Body of pancreas (tissue), 4 donors: Measurements from ENCODE around the gene TAF11L3. TPM values are rescaled to one million over a fixed set of nuclear protein-coding genes. Genes with fewer than 3 reads are reported as not detected.
"Not testable (repeated sequence)": the region's sequence is repeated elsewhere in the genome, so short reads cannot be mapped to it uniquely, and the experiment has no call there.

Experiments used
- ATAC-seq: fragments of 150-250 bp; one replicate; pipeline ENCODE4 v1.9.1; 2016
- DNase-seq, 4 donors: peaks; one replicate each; pipeline ENCODE4 v3.0.0-alpha.2; 2019
- H3K27ac ChIP-seq, 4 donors: fragments of 200-600 bp; sonication (generic); 1 replicate in 3 of 4; 2 replicates in 1 of 4; pipeline versions ENCODE4 v1.5.1 to v1.6.1; 2016 to 2019; ENCODE audit warnings: mild to moderate bottlenecking in 1 of 4, mixed read lengths in 1 of 4, moderate library complexity in 1 of 4
- H3K27me3 ChIP-seq, 2 donors: fragments of 200-600 bp; sonication (generic); one replicate each; pipeline ENCODE4 v1.6.0; 2016; ENCODE audit warnings: mild to moderate bottlenecking in 1 of 2
- H3K36me3 ChIP-seq, 2 donors: fragments of 200-600 bp; sonication (generic); replicated peaks in 1 of 2; 2 replicates each; pipeline ENCODE4 v1.5.1; 2016; ENCODE audit warnings: low read depth in 2 of 2; ENCODE audit not compliant: insufficient read depth in 1 of 2
- H3K4me1 ChIP-seq: fragments of 200-600 bp; sonication (generic); one replicate; pipeline ENCODE4 v1.6.0; 2016
- H3K4me3 ChIP-seq, 2 donors: fragments of 200-600 bp; sonication (generic); 1 replicate in 1 of 2; 2 replicates in 1 of 2; pipeline ENCODE4 v1.5.1; 2016 to 2019
- H3K9me3 ChIP-seq, 3 donors: fragments of 200-600 bp; sonication (generic); 1 replicate in 2 of 3; 2 replicates in 1 of 3; pipeline ENCODE4 v1.5.1; 2016
- POLR2A ChIP-seq, 3 donors: fragments of 450-650 bp; IDR thresholded peaks; one replicate each; pipeline ENCODE4 v1.6.1; 2016; ENCODE audit warnings: antibody characterized with exemption in 3 of 3, mild to moderate bottlenecking in 2 of 3
- WGBS, 2 donors: methylation state at CpG; one replicate each; pipeline ENCODE4 v1.1.5; 2017; 5-methylcytosine and 5-hydroxymethylcytosine counted together
- intact Hi-C: fragments of 100-400 bp; cut with DNase I; formaldehyde crosslinking; loops from one replicate; pipeline ENCODE4 v1.15.1; 2023
- total RNA-seq, 2 donors: library from RNA; depleted of rRNA; stranded (reverse); fragments of >200 nt; gene quantifications; one replicate each; pipeline ENCODE4 v1.1.0, GENCODE V29; 2016
- TF ChIP-seq, protein P1 (sequence below), 7 experiments: fragments of 450-650 bp in 4 of 7; fragments of 200-600 bp in 3 of 7; sonication (generic) in 3 of 7; IDR thresholded peaks; one replicate each; pipeline ENCODE4 v1.5.1; 2016 to 2019; ENCODE audit warnings: antibody characterized with exemption in 7 of 7

Gene TAF11L3
- total RNA-seq, 2 donors from 2014 or later: not detected

DNA sequence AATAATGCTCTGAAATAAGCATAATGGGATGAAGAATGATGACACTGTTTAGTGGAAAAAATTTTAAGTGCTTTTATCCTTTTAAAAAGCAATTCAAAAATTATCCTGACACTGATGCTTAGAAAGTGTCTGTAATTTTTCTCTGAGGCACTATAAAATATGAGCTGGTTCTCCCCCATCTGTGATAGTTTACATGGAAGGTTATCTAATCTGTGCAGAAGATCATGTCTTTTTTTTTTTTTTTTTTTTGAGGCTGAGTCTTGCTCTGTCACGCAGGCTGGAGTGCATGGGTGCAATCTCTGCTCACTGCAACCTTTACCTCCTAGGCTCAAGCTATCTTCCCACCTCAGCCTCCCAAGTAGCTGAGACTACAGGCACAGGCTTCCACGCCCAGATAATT is 35.4 kb upstream of the TAF11L3 start:
- intact Hi-C loops: no loop called here
- WGBS, 2 donors: 31 to 44% methylated on average over 2 of the region's 2 CpGs
- no peak for ATAC-seq

DNA sequence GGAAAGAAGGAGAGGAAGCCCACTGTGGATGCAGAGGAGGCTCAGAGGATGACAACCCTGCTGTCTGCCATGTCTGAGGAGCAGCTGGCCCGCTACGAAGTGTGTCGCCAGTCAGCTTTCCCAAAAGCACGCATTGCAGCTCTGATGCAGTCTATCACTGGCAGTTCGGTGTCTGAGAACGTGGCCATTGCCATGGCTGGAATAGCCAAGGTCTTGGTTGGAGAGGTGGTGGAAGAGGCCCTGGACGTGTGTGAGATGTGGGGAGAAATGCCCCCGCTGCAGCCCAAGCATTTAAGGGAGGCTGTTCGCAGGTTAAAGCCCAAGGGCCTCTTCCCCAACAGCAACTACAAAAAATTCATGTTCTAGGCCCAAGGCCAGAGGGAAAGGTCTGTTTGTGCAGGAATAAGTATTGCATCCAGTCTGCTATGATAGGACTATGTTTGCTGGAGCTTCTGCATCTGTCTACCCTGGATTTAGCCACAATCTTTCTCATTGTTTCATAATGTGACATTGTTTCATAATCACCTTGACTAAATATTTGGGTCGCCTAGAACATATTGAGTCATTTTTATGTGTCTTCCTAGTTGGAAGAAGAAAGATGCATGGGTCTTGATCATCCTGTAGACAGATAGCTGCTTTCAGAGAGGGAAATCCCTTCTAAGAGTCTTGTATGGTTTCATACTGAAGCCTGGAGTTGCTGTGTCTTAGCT is 31.5 kb upstream of the TAF11L3 start:
- WGBS, 2 donors: 62 to 75% methylated on average over 10 of the region's 10 CpGs

More for the DNA sequence above, 35.4 kb upstream of the TAF11L3 start:
- no peaks in the 10 kb centered on the region for H3K36me3 ChIP-seq
- no peak overlapping the region for H3K4me3 ChIP-seq
- no peaks in the 10 kb centered on the region for H3K4me1 ChIP-seq
- no peak for DNase-seq
- H3K27ac ChIP-seq: no peak overlapping the region
- no peaks in the 10 kb centered on the region for H3K27me3 ChIP-seq
- no peaks in the 10 kb centered on the region for H3K9me3 ChIP-seq
- TF ChIP-seq POLR2A (IDR thresholded peaks at IDR 0.05): no peak
- TF ChIP-seq, protein P1, sequence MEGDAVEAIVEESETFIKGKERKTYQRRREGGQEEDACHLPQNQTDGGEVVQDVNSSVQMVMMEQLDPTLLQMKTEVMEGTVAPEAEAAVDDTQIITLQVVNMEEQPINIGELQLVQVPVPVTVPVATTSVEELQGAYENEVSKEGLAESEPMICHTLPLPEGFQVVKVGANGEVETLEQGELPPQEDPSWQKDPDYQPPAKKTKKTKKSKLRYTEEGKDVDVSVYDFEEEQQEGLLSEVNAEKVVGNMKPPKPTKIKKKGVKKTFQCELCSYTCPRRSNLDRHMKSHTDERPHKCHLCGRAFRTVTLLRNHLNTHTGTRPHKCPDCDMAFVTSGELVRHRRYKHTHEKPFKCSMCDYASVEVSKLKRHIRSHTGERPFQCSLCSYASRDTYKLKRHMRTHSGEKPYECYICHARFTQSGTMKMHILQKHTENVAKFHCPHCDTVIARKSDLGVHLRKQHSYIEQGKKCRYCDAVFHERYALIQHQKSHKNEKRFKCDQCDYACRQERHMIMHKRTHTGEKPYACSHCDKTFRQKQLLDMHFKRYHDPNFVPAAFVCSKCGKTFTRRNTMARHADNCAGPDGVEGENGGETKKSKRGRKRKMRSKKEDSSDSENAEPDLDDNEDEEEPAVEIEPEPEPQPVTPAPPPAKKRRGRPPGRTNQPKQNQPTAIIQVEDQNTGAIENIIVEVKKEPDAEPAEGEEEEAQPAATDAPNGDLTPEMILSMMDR (IDR thresholded peaks at IDR 0.05): no peak

DNA sequence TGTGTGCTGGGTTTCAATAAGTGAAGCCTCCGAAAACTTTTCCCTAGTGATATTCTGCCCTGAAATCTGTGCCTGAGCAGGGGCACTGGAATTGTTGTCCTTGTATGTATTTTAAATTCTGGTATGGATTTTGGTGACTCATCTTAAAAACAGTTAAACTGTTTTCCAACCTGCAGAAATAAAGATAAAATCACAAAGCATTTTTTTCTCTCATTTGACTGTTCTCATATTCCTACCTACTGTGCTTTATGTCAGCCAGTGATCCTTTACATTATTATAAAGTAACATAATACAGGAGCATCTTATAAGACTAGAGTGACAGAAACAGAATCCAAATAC is 31.0 kb upstream of the TAF11L3 start:
- WGBS, 2 donors: 73 to 88% methylated on average over 1 of the region's 1 CpG
- Histone ChIP-seq H3K9me3 (no peaks in the 10 kb centered on the region), H3K27me3 (no peaks in the 10 kb centered on the region), H3K4me3 (no peak overlapping the region), H3K27ac (no peak overlapping the region), H3K4me1 (no peaks in the 10 kb centered on the region), H3K36me3 (no peaks in the 10 kb centered on the region)
- no peak for ATAC-seq
- no peak for TF ChIP-seq POLR2A (IDR thresholded peaks at IDR 0.05)
- TF ChIP-seq, protein P1 (IDR thresholded peaks at IDR 0.05): no peak
- no peak for DNase-seq
- intact Hi-C loops: no loop called here

More for the DNA sequence above, 31.5 kb upstream of the TAF11L3 start:
- H3K9me3 ChIP-seq, intact Hi-C loops, H3K27ac ChIP-seq, H3K36me3 ChIP-seq, DNase-seq, H3K27me3 ChIP-seq, H3K4me1 ChIP-seq, ATAC-seq, H3K4me3 ChIP-seq: not testable (repeated sequence)

DNA sequence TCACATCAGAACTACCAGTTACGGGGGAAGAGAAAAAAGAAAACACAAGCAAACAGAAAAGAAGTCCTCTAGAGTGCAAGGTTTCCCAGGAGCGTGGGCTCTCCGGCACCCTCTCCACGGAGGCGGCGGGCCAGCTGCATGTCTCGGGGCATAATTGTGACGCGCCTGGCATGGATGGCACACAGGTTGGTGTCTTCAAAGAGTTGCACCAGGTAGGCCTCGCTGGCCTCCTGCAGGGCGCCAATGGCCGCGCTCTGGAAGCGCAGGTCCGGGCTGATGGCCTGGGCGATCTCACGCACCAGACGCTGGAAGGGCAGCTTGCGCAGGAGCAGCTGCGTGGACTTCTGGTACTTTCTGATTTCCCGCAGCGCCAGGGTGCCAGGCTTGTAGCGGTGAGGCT is 26.9 kb upstream of the TAF11L3 start:
- H3K4me1 ChIP-seq, intact Hi-C loops, H3K9me3 ChIP-seq, DNase-seq, H3K27ac ChIP-seq, H3K27me3 ChIP-seq, ATAC-seq, H3K4me3 ChIP-seq, H3K36me3 ChIP-seq: not testable (repeated sequence)
- WGBS, 2 donors: 91 to 93% methylated on average over 13 to 23 of the region's 23 CpGs

DNA sequence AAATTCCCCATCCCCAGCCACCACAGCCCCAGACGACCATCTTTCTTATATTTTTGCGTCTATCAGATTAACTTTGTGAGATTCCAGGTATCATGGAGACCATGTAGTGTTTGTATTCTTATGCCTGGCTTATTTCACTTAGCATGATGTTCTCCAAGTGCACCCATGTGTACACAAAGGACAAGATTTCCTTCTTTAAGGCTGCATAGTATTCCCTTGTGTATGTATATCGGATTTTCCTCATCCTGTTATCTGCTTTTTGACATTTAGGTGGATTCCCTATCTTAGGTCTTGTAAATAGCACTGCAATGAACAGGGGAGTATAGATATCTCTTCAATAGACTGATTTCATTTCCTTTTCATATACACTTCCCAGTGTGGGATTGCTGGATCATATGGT is 25.4 kb upstream of the TAF11L3 start:
- H3K4me1 ChIP-seq: no peaks in the 10 kb centered on the region
- no peaks in the 10 kb centered on the region for H3K27me3 ChIP-seq
- no peak for DNase-seq
- ATAC-seq: no peak
- 75 to 78% methylated on average over 3 of the region's 3 CpGs for WGBS, 2 donors
- no peaks in the 10 kb centered on the region for H3K9me3 ChIP-seq
- intact Hi-C loops: no loop called here
- TF ChIP-seq, protein P1 (IDR thresholded peaks at IDR 0.05): no peak
- TF ChIP-seq POLR2A (IDR thresholded peaks at IDR 0.05): no peak
- no peak overlapping the region for H3K27ac ChIP-seq
- H3K36me3 ChIP-seq: no peaks in the 10 kb centered on the region
- no peak overlapping the region for H3K4me3 ChIP-seq

DNA sequence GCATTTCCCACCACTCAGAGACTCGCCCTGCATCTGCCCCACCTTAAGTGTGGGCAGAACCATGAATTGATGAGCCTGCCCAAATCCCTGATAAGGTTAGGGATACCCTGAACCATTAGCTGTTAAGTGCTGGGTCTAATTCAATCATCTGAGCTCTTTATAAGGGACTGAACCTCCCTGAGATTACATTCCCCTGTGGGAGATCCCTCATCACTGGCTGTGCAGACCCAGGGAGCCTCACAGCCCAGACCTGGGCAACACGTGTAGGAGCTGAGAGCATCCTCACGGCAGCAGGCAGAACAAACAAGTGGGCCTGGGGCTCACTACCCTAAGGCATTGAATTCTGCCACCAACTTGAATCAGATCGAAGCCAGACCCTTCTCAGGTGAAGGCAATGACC is 20.7 kb upstream of the TAF11L3 start:
- Histone ChIP-seq H3K27me3 (no peaks in the 10 kb centered on the region), H3K4me1 (no peaks in the 10 kb centered on the region), H3K36me3 (no peaks in the 10 kb centered on the region), H3K4me3 (no peak overlapping the region), H3K27ac (no peak overlapping the region), H3K9me3 (no peaks in the 10 kb centered on the region)
- TF ChIP-seq POLR2A (IDR thresholded peaks at IDR 0.05): no peak
- TF ChIP-seq, protein P1 (IDR thresholded peaks at IDR 0.05): no peak
- WGBS, 2 donors: 11 to 40% methylated on average over 1 to 4 of the region's 4 CpGs
- ATAC-seq (no peak), DNase-seq (no peak)
- intact Hi-C loops: no loop called here

DNA sequence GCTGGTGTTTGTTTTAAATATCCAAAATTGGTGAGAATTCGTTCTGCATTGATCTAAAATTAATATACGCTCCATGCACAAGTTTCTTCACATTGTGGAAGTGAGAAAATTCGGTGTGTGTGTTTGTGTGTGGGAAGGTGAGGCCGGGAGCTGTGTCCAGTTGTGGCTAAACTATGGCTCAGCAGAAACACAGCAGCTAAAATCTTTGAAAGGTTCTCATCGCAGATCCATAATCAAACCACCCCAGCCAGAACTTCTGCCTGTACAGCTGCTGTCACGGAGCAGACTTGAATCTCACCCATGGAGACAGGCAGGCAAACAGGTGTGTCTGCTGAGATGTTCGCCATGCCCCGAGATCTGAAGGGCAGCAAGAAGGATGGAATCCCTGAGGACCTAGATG is 20.2 kb upstream of the TAF11L3 start, which contains the start of gene TAF11L2:
Gene TAF11L2, plus strand, starts transcription at position 301 of the 400 bp plus-strand sequence.
- H3K27me3 ChIP-seq, H3K4me1 ChIP-seq, DNase-seq, ATAC-seq, H3K27ac ChIP-seq, H3K9me3 ChIP-seq, H3K36me3 ChIP-seq, H3K4me3 ChIP-seq, intact Hi-C loops: not testable (repeated sequence)
- 63 to 66% methylated on average over 8 of the region's 8 CpGs for WGBS, 2 donors
